M059J (cell line): ENCODE results near the gene STK11IP. TPM values are rescaled to one million over a fixed set of nuclear protein-coding genes. Genes with fewer than 3 reads are reported as not detected.

Experiments used
- DNase-seq: peaks from one replicate; pipeline ENCODE4 v3.0.0-alpha.2; 2012; ENCODE audit warnings: low read depth
- total RNA-seq: library from RNA; depleted of rRNA; stranded (reverse); fragments of >200 nt; shearing (Covaris generic); gene quantifications from 2 replicates; pipeline ENCODE4 v1.2.3, GENCODE V29; 2014; rRNA removed

STK11IP gene
- total RNA-seq, 1 experiment from 2014 or later: 6.7 TPM

DNA sequence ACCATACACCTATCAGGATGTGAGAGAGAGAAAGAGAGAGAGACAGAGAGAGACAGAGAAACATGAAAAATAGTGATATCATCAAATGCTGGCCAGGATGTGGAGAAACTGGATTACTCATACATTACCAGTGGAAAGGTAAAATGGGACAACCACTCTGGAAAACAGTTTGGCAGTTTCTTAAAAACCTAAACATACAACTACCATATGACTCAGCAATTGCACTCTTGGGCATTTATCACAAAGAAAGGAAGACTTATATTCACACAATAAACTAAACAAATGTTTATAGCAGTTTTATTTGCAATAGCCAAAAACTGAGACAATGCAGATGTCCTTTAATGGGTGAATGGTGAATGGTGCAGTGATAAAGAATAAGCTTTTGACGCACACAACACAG, 58.9 kb downstream of the STK11IP start:
- peak; percentile 85 for DNase-seq

- DNase-seq: no peak
Measured at GRCh38 chr2:219658196-219658846, 60.7 kb downstream of the STK11IP start.

DNA sequence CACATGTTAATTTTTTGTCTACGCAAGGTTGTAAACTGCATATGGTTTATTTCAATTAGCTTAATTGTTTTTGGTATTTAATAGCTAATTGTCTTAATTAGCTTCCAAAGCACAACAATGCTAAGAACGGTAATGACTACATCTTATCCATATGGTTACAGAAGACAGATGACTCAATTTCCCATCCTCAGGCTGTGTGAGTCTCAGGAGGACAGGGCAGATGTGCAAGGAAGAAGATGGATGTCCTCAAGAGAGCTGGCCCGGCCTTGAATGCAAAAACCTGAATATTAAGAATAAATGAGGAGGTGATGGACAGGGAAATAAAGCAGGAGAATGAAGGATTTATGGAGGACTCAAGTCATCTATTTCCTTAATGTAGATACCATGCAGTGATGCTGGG, 61.2 kb downstream of the STK11IP start:
- no peak for DNase-seq

- DNase-seq: no peak
Measured at GRCh38 chr2:219661197-219661954, 63.7 kb downstream of the STK11IP start.

DNA sequence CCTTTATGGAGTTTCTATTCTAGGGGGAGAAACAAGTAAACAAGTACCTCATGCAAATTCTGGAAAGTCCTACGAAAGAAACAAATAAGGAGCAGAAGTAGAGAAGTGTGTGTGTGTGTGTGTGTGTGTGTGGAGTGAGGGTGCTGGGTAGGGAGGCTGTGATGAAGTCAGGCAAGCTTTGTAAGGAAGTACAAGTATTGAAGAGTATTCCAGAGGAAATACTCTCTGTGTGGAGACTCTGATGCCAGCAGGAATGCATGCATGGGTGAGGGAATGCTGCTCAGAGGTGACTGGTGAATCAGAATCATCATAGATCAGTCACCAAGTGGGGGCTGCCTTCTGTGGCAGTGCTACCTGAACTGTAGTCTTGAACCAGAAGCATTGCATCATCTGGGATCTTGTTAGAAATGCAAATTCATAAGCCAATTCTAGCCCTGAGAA, 64.3 kb downstream of the STK11IP start:
- DNase-seq: peak; percentile 59

DNA sequence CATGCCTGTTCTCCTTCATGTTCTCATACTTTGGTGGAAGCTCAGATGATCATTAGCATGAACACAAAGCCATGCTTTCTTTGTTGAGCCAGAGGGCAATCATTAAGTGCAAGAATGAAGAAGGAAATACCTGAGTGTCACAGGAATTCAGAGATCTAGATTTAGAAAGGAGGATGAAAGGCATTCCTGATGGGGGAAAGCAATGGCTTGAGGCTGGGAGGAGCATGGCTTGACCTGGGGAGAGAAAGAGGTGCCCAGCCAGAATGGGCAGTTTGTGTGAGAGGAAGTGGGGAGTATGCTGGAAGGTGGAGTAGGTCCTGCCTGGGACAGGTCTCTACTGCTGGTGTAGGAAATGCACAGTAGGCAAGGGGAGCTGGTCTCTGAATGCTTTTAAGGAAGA, 64.9 kb downstream of the STK11IP start:
- DNase-seq: no peak

- no peak for DNase-seq
Measured at GRCh38 chr2:219663116-219663762, 65.6 kb downstream of the STK11IP start.

DNA sequence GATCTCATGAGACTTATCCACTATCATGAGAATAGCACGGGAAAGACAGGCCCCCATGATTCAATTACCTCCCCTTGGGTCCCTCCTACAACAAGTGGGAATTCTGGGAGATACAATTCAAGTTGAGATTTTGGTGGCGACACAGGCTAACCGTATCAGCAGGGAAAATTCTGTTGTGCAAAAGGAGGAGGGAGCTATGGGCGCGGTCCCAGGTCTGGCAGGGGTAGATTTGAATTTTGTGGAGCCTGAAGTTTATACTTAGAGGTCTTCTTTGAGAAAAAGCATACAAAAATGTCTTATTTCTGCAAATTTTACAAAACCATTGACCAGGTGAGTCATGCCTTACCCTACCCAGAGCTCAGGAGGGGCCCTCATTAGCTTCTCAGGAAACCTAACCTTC, 66.4 kb downstream of the STK11IP start:
- DNase-seq: no peak

DNA sequence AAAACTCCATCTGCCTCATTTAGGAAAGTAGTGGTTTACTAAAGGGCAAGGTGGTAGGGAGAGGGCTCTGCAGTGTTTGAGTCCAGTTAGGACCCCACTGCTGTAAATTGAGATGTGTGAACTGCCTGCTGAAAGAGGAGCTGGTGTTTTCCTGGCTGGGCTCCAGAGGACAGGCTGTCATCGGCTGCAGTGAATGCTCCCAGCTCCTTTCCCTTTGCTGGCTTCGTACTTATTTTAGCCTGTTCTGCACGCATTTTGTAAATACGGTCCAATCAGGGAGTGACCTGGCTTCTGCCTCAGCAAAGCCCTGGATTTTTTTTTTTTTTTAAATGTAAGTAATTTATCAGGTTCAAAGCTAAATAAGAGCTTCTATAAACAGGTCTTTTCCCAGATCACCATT, 67.3 kb downstream of the STK11IP start:
- no peak for DNase-seq

DNA sequence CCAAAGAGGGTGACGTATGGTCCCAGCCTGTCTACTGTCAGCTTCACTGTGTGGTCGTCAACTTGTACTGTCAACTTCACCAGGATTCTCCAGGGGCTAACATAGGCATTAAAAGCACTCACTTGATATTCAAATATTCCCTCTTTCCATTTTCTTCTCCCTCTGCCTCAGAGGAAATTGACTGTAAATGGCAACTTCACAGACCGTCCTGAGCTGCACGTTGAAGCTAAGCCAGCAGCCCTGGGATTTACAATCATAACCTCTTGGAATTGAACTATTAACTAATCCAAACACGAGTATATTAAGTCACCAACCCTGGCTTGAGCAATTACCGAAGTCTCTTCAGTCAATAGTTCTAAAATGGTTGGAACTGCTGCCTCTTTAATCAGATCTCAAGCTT, 68.3 kb downstream of the STK11IP start:
- no peak for DNase-seq

Other genes starting within 250 kb of the STK11IP start
- 75.8 and 88.2 TPM in 2 replicates for gene DNPEP, start 209.9 kb upstream of the STK11IP start, total RNA-seq
- gene DES, start 179.5 kb upstream of the STK11IP start, total RNA-seq: 0.37 TPM in 1 of 2 replicates, not detected in the other
- 9.8 and 13.9 TPM in 2 replicates for gene SPEG, start 163.0 kb upstream of the STK11IP start, total RNA-seq
- gene GMPPA, start 99.0 kb upstream of the STK11IP start, total RNA-seq: 81.6 and 89.2 TPM in 2 replicates
- 0.02 and 0.10 TPM in 2 replicates for gene ASIC4, start 83.4 kb upstream of the STK11IP start, total RNA-seq
- 117 and 227 TPM in 2 replicates for gene CHPF, start 54.0 kb upstream of the STK11IP start, total RNA-seq
- 2.5 and 3.5 TPM in 2 replicates for gene TMEM198, start 53.8 kb upstream of the STK11IP start, total RNA-seq
- gene OBSL1, start 26.3 kb upstream of the STK11IP start, total RNA-seq: 44.2 and 81.4 TPM in 2 replicates
- 0.12 and 0.20 TPM in 2 replicates for gene INHA, start 25.5 kb upstream of the STK11IP start, total RNA-seq
- gene SLC4A3, start 29.8 kb downstream of the STK11IP start, total RNA-seq: 1.2 and 2.6 TPM in 2 replicates